ENCODE results near the gene LRRC14B.
"Not testable (repeated sequence)": the region's sequence is repeated elsewhere in the genome, so short reads cannot be mapped to it uniquely, and the experiment has no call there.

LRRC14B gene

DNA sequence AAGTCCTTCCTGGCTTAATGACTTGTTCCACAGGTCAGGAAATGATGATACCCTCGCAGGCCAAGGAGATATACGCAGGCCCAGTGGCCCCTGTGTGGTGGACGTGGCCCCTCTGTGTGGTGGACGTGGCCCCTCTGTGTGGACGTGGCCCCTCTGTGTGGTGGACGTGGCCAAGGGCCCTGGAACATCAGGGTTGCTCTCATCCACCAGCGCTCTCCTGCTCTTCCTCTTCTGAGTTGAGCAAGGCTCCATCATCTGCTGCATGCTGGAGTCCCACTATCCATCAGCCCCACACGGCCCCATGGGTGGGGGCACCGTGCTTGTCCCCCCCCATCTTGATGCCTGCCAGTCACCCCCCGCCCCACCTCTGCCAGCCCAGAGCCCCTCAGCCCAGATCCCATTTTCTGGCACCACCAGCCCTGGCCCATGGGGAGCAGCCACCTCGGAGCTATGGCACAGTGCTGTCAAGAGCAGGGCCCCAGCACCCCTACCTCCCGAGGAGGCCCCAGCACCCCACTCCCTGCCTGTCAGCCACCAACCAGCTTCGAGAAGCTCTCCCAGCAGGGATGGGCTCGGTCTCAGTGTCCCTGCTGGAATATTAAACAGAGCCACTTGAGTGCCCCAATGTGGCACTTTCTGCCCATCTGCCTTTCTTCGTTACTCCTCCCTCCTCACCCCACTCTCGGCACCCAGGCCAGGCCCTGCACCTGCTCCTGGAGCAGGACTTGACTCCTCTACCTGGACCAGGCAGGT is 8.1 kb downstream of the LRRC14B start:
- peak in 2 of 42 donors; percentile 9 to 28 for DNase-seq
- intact Hi-C loops (cut with DNase I) = no loop called here

- DNase-seq = peak in 3 of 42 donors; percentile 4 to 29 (median 10)
Measured at GRCh38 chr5:199950-200645, 8.8 kb downstream of the LRRC14B start.

DNA sequence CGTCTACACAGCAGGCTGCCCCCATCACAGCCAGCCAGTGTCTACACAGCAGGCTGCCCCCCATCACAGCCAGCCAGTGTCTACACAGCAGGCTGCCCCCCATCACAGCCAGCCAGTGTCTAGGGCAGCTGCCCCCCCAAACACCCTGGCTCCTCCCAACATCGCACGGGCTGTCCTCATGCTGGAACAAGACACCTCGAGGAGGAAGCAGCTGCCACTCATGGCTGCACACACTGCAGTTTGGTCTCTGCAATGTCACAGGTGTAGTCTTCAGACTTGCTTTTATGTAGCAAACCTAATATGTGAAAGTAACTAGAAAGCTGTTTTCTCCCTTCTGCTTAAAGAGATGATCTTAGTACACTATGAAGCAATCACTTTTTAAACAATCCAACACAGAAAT is 9.7 kb downstream of the LRRC14B start:
- peak in 1 of 42 donors; percentile 7 for DNase-seq
- intact Hi-C loops (cut with DNase I) = no loop called here

More at GRCh38 chr5:199950-200645, 8.8 kb downstream of the LRRC14B start:
- intact Hi-C loops (cut with DNase I) = no loop called here

DNA sequence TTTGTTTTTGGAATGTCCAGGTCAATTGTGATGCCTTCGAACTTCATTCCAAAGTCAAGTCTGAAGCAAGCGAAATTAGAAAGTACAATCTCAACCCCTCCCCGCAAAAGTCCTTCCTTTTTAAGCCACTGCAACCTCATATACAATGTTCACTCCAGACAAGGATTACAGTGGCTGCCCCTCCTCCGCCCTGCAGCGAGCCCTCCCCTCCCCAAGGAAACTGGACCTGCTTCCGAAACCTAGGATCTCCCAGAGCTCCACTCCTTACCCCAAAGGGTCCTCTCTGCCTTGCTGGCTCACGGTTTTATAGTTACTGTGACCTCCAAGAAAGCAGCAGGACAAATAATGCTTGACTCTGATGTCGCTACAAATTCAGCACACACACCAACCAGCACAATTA is 10.4 kb downstream of the LRRC14B start:
- peak in 1 of 42 donors; percentile 15 for DNase-seq

DNA sequence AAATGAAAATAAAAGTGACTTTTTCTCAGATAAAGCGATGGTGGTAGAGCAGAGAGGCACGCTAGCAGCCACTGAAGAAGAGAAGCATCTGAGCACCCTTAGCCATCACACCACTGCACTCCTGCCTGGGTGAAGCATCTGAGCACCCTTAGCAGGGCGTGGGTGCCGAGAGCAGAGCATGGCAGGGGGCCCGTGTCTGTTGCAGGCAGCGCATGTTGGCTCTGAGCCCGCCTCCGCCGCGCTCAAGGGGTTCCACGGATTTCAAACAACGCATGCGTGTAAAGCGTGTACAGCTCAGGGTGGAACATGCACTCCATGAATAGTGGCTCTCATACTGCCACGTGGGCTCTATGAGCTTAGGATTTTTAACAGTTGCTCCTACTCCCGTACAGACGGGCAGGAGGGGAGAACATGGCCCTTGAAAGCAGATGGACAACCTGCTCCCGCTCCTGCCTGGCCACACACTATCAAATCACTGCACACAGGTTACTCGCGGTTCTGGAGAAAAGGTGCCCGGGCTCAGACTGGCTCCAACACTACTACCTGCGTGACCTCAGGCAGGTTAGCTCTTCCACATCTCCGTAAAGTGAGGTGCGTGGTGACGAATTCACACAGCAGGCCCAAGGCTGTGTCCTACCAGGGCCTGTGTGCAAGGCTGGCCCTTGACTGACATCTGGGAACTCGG is 12.1 kb downstream of the LRRC14B start:
- DNase-seq = peak in 2 of 42 donors; percentile 13 to 27
- intact Hi-C loops (cut with DNase I) = no loop called here

More for the DNA sequence above, 10.4 kb downstream of the LRRC14B start:
- intact Hi-C loops (cut with DNase I) = no loop called here

- intact Hi-C loops (cut with DNase I) = no loop called here
- peak in 2 of 42 donors; percentile 5 for DNase-seq
Measured at GRCh38 chr5:204001-204400, 12.7 kb downstream of the LRRC14B start.

- intact Hi-C loops (cut with DNase I) = no loop called here
- DNase-seq = no peak
Measured at GRCh38 chr5:204462-204861, 13.2 kb downstream of the LRRC14B start.

DNA sequence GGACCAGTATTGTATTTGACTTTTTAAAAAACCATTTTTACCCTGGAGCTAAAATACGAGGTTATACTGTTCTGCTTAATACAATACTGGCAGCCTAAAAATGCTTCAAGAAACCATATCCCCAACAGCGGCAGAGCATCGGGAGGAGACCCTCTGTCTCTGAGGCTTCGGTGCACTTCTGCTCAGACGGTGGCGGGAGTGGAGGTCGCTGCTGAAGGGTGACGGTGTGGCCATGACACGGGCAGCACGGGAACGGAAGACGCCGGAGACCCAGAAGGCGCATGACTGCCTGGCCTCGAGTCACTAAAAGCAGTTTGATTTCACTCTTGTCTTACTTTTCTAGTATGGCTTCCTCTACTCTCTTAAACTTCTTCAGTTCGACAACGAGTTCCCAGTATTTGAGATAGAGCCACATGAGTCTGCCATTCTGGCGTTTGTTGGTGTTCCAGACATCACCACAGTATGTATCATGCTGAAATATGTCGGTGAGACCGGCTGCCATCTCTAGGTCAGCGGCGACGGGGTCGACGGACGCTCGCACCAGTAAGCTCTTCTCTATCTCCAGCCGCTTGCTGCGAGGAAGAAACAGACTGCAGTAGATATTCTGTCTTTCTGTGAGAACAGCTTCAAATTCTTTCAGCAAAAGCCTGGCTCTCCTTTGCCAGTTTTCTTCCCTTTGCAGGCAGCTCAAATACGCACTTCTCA is 13.8 kb downstream of the LRRC14B start:
- peak in 1 of 42 donors; percentile 30 for DNase-seq
- intact Hi-C loops (cut with DNase I) = no loop called here

DNA sequence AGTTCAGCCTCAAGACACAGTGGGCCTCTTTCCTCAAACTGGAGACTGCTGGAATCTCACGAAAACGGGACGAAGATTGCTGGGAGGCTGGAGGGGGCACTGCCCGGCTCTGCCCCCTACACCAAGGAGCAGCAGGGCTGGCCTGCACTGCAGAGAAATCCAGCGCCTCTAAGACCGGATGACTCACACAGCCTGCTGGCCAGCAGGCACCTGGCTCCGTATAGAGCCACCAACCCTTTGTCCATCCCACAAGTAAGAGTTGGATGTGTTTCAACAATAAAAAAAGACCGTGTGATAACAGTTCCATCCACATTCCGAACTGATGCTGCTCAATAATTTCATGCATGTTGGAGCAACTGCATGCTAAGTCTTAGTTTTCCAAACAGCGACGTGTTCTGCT is 15.1 kb downstream of the LRRC14B start:
- peak in 3 of 42 donors; percentile 3 to 36 (median 12) for DNase-seq
- intact Hi-C loops (cut with DNase I) = no loop called here

GRCh38 chr5:206927-207536 is 15.7 kb downstream of the LRRC14B start:
- DNase-seq = peak in 2 of 42 donors; percentile 15 to 34

DNA sequence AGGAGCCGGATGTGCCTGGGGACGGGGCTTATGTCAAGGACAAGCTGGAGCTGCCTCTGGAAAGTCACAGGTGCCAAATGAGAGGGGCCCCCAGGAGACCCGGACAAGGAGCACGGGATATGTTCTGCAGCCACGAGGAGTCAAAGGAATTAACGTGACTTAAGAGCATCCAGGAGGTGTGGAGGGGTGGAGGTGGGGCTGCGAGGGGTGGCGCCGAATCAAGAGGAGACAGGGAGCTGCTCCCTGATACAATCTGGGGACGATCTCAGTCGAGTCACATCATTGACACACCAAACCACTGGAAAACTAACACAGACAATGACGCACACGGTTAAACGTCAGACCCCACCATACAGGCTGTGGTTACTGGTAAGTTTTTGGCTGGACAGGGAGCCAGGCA is 16.3 kb downstream of the LRRC14B start:
- peak in 3 of 42 donors; percentile 10 to 38 (median 16) for DNase-seq
- intact Hi-C loops (cut with DNase I) = no loop called here

More at GRCh38 chr5:206927-207536, 15.7 kb downstream of the LRRC14B start:
- intact Hi-C loops (cut with DNase I) = no loop called here

DNA sequence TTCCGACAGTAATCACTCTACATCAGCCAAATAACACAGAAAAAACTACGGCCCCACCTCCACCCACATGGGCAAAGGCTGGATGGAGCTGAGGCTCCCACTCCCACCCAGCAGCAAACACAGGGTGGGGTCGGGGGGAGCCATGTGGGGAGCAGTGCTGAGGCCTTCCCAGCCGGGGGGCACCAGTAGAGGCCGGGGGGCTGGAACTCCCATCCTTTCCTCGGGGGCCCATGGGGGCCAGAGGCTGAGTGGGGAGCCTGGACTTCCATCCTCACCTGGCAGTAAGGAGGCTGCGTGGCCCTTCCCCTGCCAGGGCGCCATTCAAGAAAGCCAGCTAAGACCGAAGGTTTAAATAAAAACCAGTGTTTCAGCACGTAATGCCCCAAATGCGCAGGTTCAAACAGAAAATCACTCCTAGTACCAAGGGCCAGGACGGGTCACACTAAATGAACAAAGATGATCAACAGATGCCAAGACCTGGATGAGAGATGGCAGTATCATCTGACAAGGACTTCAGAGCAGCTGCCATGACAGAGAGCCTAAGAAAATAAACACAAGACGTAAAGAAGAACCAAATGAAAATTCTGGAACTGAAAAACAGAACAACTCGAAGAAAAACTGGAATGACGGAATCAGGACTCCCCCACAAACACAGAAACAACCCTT is 17.3 kb downstream of the LRRC14B start:
- intact Hi-C loops (cut with DNase I) = no loop called here
- peak in 4 of 42 donors; percentile 4 to 30 (median 18) for DNase-seq

DNA sequence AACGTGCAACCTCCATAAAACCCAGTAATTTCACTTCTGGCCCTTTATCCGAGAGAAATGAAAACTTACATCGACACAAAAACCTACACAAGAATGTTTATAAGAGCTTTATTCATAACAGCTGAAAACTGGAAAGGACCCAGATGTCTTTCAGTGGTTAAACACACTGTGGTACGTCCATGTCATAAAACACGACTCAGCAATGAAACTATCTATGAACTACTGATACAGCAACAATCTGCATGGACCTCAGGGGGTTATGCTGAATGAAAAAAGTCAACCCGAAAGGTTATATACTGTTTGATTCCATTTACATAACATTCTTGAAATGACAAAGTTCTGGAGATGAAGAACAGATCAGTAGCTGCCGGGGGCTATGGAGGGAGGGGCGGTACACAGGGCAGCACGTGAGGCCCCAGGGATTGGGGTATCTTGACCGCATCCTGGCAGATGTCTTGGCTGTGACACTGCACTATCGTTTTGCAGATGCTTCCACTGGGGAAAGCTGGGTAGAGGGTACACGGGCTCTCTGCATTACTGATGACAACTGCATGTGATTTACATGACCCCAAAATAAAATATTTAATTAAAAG is 22.6 kb downstream of the LRRC14B start:
- DNase-seq = no peak
- intact Hi-C loops (cut with DNase I) = no loop called here

- DNase-seq; intact Hi-C loops (cut with DNase I): not testable (repeated sequence)
Measured at GRCh38 chr5:215256-215655, 24.0 kb downstream of the LRRC14B start.

DNA sequence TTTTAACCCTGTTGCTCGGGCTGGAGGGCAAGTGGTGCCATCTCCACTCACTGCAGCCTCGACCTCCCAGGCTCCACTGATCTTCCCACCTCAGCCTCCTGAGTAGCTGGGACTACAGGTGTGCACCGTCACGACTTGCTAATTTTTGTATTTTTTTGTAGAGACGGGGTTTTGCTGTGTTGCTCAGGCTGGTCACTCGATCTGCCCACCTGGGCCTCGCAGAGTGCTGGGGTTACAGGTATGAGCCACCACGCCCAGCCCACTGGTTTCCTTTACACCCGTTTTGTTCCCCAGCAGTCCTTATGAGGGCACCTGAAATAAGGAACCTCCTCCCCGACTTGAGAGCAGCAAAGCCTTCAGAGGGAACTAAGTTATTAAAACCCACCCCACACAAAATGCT is 24.8 kb downstream of the LRRC14B start:
- intact Hi-C loops (cut with DNase I); DNase-seq: not testable (repeated sequence)

GRCh38 chr5:217494-218456 is 26.5 kb downstream of the LRRC14B start, which contains the start of the genes CCDC127 and SDHA:
TSS of gene CCDC127 (minus strand) at chr5:218153. CDS start at chr5:216849, 1,304 bp downstream.
TSS of gene SDHA (plus strand) at chr5:218320. CDS start at chr5:218356, 36 bp downstream.
- intact Hi-C loops (cut with DNase I) = not testable (repeated sequence)
- DNase-seq = peak; percentile 75 to 98 (median 94)

Data from head of caudate nucleus (tissue), 42 donors.